Heart left ventricle (tissue), 16 donors: ENCODE data around the gene PODXL2. TPM values are rescaled to one million over a fixed set of nuclear protein-coding genes. Genes with fewer than 3 reads are reported as not detected.

Source experiments
- ATAC-seq, 4 donors: fragments of 200-7000 bp; cut with Tn5 transposase; one replicate each; pipeline ENCODE4 v1.9.1; 2020 to 2022; ENCODE audit warnings: moderate library complexity in 4 of 4, mild to moderate bottlenecking in 3 of 4, moderate number of reproducible peaks in 1 of 4
- DNase-seq, 5 donors: peaks; one replicate each; pipeline ENCODE4 v3.0.0-alpha.2; 2020
- H3K27ac ChIP-seq, 12 donors: fragments of 200-600 bp; sonication (generic) in 4 of 12; one replicate each; pipeline versions ENCODE4 v1.5.0 to v1.8.0; 2016 to 2022; ENCODE audit warnings: mild to moderate bottlenecking in 2 of 12
- H3K27me3 ChIP-seq, 9 donors: fragments of 200-600 bp; sonication (generic) in 2 of 9; one replicate each; pipeline versions ENCODE4 v1.5.1 to v1.8.0; 2016 to 2022; ENCODE audit warnings: mild to moderate bottlenecking in 3 of 9
- H3K36me3 ChIP-seq, 9 donors: fragments of 200-600 bp; sonication (generic) in 2 of 9; one replicate each; pipeline versions ENCODE4 v1.5.0 to v1.8.0; 2018 to 2022; ENCODE audit warnings: mild to moderate bottlenecking in 2 of 9
- H3K4me1 ChIP-seq, 12 donors: fragments of 200-600 bp; sonication (generic) in 4 of 12; one replicate each; pipeline versions ENCODE4 v1.5.0 to v1.8.0; 2016 to 2022; ENCODE audit warnings: mild to moderate bottlenecking in 3 of 12
- H3K4me3 ChIP-seq, 12 donors: fragments of 200-600 bp; sonication (generic) in 4 of 12; one replicate each; pipeline versions ENCODE4 v1.5.0 to v1.8.0; 2017 to 2022; ENCODE audit warnings: mild to moderate bottlenecking in 9 of 12, moderate library complexity in 4 of 12
- H3K9me3 ChIP-seq, 12 donors: fragments of 200-600 bp; sonication (generic) in 4 of 12; one replicate each; pipeline versions ENCODE4 v1.5.0 to v1.8.0; 2016 to 2022; ENCODE audit warnings: mild to moderate bottlenecking in 1 of 12
- CTCF ChIP-seq, 12 donors: fragments of 200-600 bp; sonication (generic) in 4 of 12; IDR thresholded peaks; one replicate each; pipeline versions ENCODE4 v1.5.0 to v1.8.0; 2018 to 2022; ENCODE audit warnings: antibody characterized with exemption in 12 of 12, mild to moderate bottlenecking in 5 of 12
- POLR2A ChIP-seq, 2 donors: fragments of 450-650 bp; IDR thresholded peaks; one replicate each; pipeline ENCODE4 v1.6.1; 2017; ENCODE audit warnings: antibody characterized with exemption in 2 of 2, mild to moderate bottlenecking in 2 of 2, moderate library complexity in 2 of 2
- WGBS, 4 donors: extraction: QIAGEN DNeasy Blood & Tissue Kit in 2 of 4; methylation state at CpG; one replicate each; pipeline versions ENCODE4 v1.1.5 to v1.1.7; 2013 to 2018; 5-methylcytosine and 5-hydroxymethylcytosine counted together
- intact Hi-C, 10 donors: fragments of 100-400 bp; cut with DNase I; formaldehyde crosslinking; loops; one replicate each; pipeline versions ENCODE4 v1.11.1 to v1.14.2; 2022
- polyA plus RNA-seq, 2 donors: library from polyadenylated mRNA; stranded (reverse); fragments of 200-250 nt; gene quantifications; one replicate each; pipeline ENCODE4 v1.2.3, GENCODE V29; 2013
- total RNA-seq, 9 donors: library from RNA; depleted of rRNA in 2 of 9; stranded (reverse); fragments of >200 nt in 2 of 9; fragmentation: NEBNext Ultra II Directional in 3 of 9; extraction: Animal tissue kit (Norgen Biotek cat#: 25700) in 3 of 9; gene quantifications; one replicate each; pipeline versions ENCODE4 v1.1.0 to v1.2.4, GENCODE V29; 2016 to 2023
- donor health status: ischemic (EF 13 %, LVEDD 7.1; RV severe dilation, severe dysfunction).
- donor health status: healthy with polysubstance abuse.
- donor health status: DM: no; HTN: yes; CAD: no.
- donor health status: DM: no; HTN: no; CAD: no.
- donor health status: ischemic (EF 25% LVEDD 6.9; RV normal size, moderate dysfunction).
- donor health status: ischemic (EF 25% LVEDD 5.7; RV mildly dilated, moderate dysfunction).
- donor health status: healthy.
- donor health status: DM: yes; HTN: yes; CAD: no.
- donor health status: ischemic (EF 35%, LVEDD 5.7; RV mildly dilated, moderate dysfunction).
- donor health status: nonischemic (EF 11% LVEDD 7.7; RV severe dilation, severe dysfunction).
- donor health status: DM: yes; HTN: yes; CAD: no.
- donor health status: PGD.
- donor health status: ischemic (EF 29% LVEDD 5.4; RV normal size, mild dysfunction).
- donor health status: nonischemic (EF 23%, LVEDD 6.1; RV moderate dilation, normal function).

Gene PODXL2
- total and polyA plus RNA-seq, 11 donors: 0.72 to 4.1 (median 2.1) TPM

GRCh38 chr3:127620637-127621375, 8.2 kb upstream of the PODXL2 start:
- no peak overlapping the region for H3K4me3 ChIP-seq
- H3K36me3 ChIP-seq: peaks cover 0 to 45% (median 30%) of the 10 kb centered on the region in 9 donors
- DNase-seq (no peak), ATAC-seq (no peak)
- intact Hi-C loops: no loop called here
- no peaks in the 10 kb centered on the region for H3K9me3 ChIP-seq
- no peak overlapping the region for H3K27ac ChIP-seq
- TF ChIP-seq POLR2A (IDR thresholded peaks at IDR 0.05) (no peak), CTCF (IDR thresholded peaks at IDR 0.05) (no peak)
- no peaks in the 10 kb centered on the region for H3K4me1 ChIP-seq
- no peaks in the 10 kb centered on the region for H3K27me3 ChIP-seq
- 96 to 97% (median 97%) methylated on average over 31 to 32 of the region's 32 CpGs for WGBS, 4 donors

GRCh38 chr3:127622031-127622430, 7.0 kb upstream of the PODXL2 start:
- Histone ChIP-seq H3K9me3 (no peaks in the 10 kb centered on the region), H3K27ac (no peak overlapping the region), H3K27me3 (no peaks in the 10 kb centered on the region), H3K36me3 (peaks cover 0 to 42% (median 28%) of the 10 kb centered on the region in 9 donors), H3K4me1 (no peaks in the 10 kb centered on the region), H3K4me3 (no peak overlapping the region)
- DNase-seq: no peak
- no peak for ATAC-seq
- TF ChIP-seq POLR2A (IDR thresholded peaks at IDR 0.05): no peak
- no peak for TF ChIP-seq CTCF (IDR thresholded peaks at IDR 0.05)
- intact Hi-C loops: no loop called here
- 95 to 98% (median 97%) methylated on average over 11 of the region's 11 CpGs for WGBS, 4 donors

- Histone ChIP-seq H3K4me1 (no peaks in the 10 kb centered on the region), H3K9me3 (no peaks in the 10 kb centered on the region), H3K4me3 (no peak overlapping the region), H3K27ac (no peak overlapping the region), H3K36me3 (peaks cover 0 to 33% (median 22%) of the 10 kb centered on the region in 9 donors), H3K27me3 (no peaks in the 10 kb centered on the region)
- WGBS, 4 donors: 92 to 93% (median 92%) methylated on average over 8 of the region's 8 CpGs
- intact Hi-C loops: no loop called here
- ATAC-seq: no peak
- TF ChIP-seq POLR2A (IDR thresholded peaks at IDR 0.05): no peak
- no peak for TF ChIP-seq CTCF (IDR thresholded peaks at IDR 0.05)
- no peak for DNase-seq
These were observed 6.0 kb upstream of the PODXL2 start for GRCh38 chr3:127622772-127623576.

- Histone ChIP-seq H3K4me1 (peaks cover 0 to 4% (median 0%) of the 10 kb centered on the region in 12 donors), H3K27me3 (no peaks in the 10 kb centered on the region), H3K27ac (no peak overlapping the region), H3K36me3 (peaks cover 0 to 23% (median 17%) of the 10 kb centered on the region in 9 donors), H3K9me3 (no peaks in the 10 kb centered on the region), H3K4me3 (no peak overlapping the region)
- no peak for TF ChIP-seq CTCF (IDR thresholded peaks at IDR 0.05)
- TF ChIP-seq POLR2A (IDR thresholded peaks at IDR 0.05): no peak
- ATAC-seq: no peak
- intact Hi-C loops: no loop called here
- 90 to 94% (median 92%) methylated on average over 5 of the region's 5 CpGs for WGBS, 4 donors
- DNase-seq: no peak
These were observed 4.9 kb upstream of the PODXL2 start for GRCh38 chr3:127624063-127624462.
